T-helper 1 cell treated with Interleukin-12 subunit alpha and Interleukin-12 subunit beta and Interleukin-4 antibody, amounts not matched to agents 30 ng/mL and 1 ng/mL, for 36 hours (primary cell): Measurements from ENCODE around the gene CENPI. TPM values are rescaled to one million over a fixed set of nuclear protein-coding genes. Genes with fewer than 3 reads are reported as not detected.

Experiments used
- intact Hi-C: fragments of 100-400 bp; cut with micrococcal nuclease; formaldehyde crosslinking; loops from one replicate; pipeline ENCODE4 v1.15.1; 2024
- total RNA-seq: library from RNA; stranded (reverse); gene quantifications from 2 replicates; pipeline ENCODE4 v1.2.3, GENCODE V29; 2022

The CENPI gene
- total RNA-seq: 17.1 and 18.8 TPM in 2 replicates

GRCh38 chrX:101097546-101098453 lies at the start of gene CENPI:
TSS of gene CENPI (plus strand) at chrX:101098204. CDS start at chrX:101101071, 2,867 bp downstream.
- intact Hi-C loops: loop anchor here (1.0 to 10.0 kb wide), 5 partner anchors 45 to 310 kb away; partner anchors contain the start of genes CSTF2, GLA, HNRNPH2 and TIMM8A

DNA sequence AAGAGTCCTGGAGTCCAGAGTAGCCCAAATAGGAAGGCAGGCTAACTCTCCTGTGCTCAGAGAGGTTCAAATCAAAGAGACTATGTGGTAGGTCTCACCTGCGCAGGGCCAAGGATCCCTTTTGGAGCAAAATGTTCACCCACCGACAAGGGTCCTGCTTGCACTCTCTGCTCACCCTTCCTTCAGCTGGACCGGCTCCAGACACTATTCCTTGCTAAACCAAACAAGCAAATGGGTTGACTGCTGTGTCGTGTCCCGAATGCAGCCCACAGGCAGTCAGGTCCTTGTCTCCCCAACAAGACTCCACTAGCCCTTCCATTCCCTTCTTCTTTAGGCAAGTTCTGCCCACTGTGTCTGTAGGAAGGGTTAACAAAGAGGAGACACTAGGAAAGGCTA lies 46.9 kb upstream of the CENPI start:
- intact Hi-C loops: loop anchor here (1.0 to 10.0 kb wide), 3 partner anchors 154 to 356 kb away; partner anchors contain the start of genes GLA and HNRNPH2

DNA sequence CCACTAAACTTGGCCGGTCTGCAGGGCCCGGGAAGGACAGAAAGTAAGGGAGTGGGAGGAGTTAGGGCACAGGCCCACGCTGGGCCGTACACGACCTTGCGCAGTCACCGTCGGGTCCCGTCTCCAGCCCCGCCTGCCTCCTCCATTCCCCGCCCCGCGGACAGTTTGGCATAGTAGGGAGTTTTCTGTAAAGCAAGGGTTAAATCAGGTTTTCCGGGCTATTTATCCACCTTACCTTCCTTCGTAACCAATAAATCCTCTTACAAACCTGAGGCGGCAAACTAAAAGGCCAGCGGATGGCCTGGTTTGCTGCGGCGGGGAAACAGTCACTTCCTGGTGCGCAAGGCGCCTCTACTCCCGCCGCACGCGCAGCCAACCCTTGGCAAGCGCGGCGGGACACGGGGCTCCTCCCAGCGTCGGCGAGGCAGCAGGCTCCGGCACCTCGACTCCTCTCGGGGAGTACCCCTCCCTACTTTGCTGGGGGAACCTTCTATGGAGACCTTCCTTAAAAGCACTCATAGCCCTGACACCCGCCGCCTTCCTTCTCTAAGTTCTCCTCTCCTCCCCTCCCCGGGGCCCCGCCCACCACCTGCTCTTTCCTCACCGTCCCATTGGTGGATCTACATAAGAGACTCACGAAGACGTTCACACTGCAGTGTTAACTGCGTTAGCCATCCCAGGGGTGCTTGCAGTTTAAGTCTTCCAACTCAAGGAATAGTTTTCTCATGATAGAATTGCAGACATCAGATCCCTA lies 46.3 kb upstream of the CENPI start, which contains the start of gene TRMT2B:
Gene TRMT2B (minus strand): TSS at position 563 of the 754 bp plus-strand sequence. CDS start 9,822 bp downstream, outside the sequence.
- intact Hi-C loops: loop anchor here (1.0 to 10.0 kb wide), 7 partner anchors 46 to 356 kb away; partner anchors contain the start of genes CSTF2, GLA, HNRNPH2 and XKRX

- intact Hi-C loops: loop anchor here (10.0 kb wide), 1 partner anchor 148 kb away; no protein-coding TSS in a partner anchor
These were observed 41.5 kb upstream of the CENPI start for GRCh38 chrX:101056551-101056950.

DNA sequence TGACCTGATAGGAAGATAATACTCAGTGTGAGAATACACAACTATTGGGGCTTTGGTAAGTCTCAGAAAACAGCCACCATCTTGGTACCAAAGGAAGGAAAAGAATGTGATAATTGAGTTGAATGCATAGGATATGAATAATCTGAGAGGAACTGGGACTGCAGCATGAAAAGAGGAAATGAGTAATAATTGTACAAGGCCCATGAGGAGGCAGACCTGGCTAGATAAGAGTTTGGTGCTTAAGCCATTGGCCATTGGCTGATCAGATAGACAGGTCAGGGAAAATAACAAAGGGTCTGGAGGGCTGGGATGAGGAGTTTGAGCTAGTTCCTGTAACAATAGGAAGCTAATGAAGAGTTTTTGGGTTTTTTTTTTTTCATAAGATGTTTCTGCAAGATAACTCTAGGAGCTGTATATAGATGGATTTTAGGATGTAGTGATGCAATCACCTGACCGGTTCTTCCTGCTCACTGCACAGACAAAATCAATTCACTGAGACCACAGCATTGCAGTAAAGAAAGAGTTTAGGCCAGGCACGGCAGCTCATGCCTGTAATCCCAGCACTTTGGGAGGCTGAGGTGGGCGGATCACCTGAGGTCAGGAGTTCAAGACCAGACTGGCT lies 40.8 kb upstream of the CENPI start:
- intact Hi-C loops: loop anchor here (10.0 kb wide), 1 partner anchor 148 kb away; no protein-coding TSS in a partner anchor

GRCh38 chrX:101062176-101062575 lies 35.8 kb upstream of the CENPI start:
- intact Hi-C loops: no loop called here

DNA sequence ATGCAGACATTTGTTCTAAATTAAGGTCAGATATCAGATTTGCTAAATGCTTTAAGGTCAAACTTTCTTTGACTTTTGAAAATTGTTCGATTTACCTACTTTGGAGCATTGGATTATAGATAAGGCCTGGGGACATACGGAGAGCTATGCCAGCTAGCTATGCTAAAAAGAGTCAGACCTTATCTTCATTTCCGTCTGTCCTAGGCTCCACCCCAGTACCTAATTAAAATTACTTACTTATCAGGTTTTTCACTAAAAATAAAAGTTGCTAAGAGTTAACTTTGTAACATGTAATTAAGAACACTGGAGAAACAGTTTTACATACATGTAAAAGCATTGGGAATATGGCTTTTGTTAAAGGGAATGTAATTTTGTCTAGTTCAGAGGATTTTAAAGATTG lies 26.4 kb upstream of the CENPI start:
- intact Hi-C loops: no loop called here

- intact Hi-C loops: no loop called here
These were observed 19.0 kb upstream of the CENPI start, which contains the start of gene TMEM35A for GRCh38 chrX:101078716-101079598. TSS of gene TMEM35A (plus strand) at chrX:101078879. CDS start at chrX:101079003, 124 bp downstream.

DNA sequence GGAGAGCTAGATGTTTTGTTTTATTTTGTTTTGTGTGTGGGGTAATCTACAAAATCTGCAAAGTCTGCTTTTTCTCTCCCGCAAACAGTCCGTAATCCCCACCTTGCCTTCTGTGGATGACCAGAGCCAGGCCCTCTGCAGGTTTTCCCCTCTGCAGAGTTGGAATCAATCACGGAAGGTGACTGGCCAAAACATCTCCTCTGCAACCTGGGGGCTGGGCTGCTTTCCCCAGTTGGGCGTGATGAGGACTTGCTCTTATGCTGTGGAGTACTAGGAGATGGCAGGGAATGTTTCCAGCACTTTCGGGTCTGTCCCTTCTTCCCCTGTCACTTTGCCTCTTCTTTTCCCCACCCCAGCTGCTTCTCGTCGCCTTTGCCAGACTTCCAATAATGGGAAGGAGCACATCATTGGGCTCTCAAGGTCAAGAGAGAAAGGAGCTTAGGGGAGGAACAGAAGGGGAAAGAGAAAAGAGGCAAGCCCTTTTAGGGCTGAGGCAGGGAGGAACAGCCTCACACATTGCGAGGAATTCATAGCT lies 18.2 kb upstream of the CENPI start:
- intact Hi-C loops: no loop called here

- intact Hi-C loops: no loop called here
These were observed 17.5 kb upstream of the CENPI start for GRCh38 chrX:101080326-101081124.

GRCh38 chrX:101081231-101081630 lies 16.8 kb upstream of the CENPI start:
- intact Hi-C loops: no loop called here

- intact Hi-C loops: loop anchor here (10.0 kb wide), 1 partner anchor 197 kb away; no protein-coding TSS in a partner anchor
These were observed 6.2 kb upstream of the CENPI start for GRCh38 chrX:101091817-101092216.

- intact Hi-C loops: no loop called here
These were observed 10.3 kb downstream of the CENPI start for GRCh38 chrX:101108284-101108683.

DNA sequence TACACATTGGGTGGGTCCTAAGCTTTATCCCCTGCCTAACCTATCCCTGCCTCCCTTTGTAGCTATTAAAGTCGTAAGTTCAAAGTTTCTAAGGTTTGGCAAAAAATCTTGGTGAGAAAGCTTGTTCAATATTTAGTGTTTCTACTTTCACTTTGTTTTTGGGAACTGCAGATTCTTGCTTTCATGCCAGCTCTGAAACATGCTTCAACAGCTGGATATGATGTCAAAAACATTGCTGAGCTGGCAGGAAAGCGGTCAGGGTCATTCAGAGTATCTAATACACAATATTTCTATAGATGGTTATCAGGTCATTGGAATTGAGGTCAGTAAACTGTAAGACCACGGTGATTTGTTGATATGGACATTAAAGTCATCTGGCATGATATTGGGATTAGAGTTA lies 19.7 kb downstream of the CENPI start:
- intact Hi-C loops: no loop called here

DNA sequence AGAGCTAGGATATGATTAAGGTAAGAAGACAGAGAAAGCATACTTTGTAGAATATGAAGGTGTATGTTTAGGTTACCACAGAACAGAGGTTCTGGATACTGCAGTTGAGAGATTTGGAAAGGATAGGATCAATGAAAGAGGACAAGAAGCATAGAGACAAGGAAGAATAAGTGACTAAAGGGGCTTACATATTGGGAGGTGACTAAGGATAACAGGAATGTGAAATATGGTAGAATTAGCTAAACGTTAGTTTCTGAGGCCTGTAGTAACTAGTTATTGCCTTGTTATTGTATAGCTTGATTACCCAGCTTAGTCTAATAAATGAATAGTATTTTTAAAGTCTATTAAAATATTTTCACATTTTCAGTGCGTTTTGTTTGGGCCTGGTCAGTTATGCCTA lies 38.2 kb downstream of the CENPI start:
- intact Hi-C loops: no loop called here
